ENCODE data around the gene NDST1.

- TF ChIP-seq CTCF (IDR thresholded peaks at IDR 0.05; ENCODE audit: insufficient read depth, low read length, poor library complexity, severe bottlenecking) (no peak), EZH2phosphoT487 (conservative IDR thresholded peaks at IDR 0.05; ENCODE audit: low read length) (no peak)
These were observed 9.6 kb downstream of the NDST1 start for GRCh38 chr5:150517272-150518152.
